ENCODE data around the gene SNX8.

The SNX8 gene

DNA sequence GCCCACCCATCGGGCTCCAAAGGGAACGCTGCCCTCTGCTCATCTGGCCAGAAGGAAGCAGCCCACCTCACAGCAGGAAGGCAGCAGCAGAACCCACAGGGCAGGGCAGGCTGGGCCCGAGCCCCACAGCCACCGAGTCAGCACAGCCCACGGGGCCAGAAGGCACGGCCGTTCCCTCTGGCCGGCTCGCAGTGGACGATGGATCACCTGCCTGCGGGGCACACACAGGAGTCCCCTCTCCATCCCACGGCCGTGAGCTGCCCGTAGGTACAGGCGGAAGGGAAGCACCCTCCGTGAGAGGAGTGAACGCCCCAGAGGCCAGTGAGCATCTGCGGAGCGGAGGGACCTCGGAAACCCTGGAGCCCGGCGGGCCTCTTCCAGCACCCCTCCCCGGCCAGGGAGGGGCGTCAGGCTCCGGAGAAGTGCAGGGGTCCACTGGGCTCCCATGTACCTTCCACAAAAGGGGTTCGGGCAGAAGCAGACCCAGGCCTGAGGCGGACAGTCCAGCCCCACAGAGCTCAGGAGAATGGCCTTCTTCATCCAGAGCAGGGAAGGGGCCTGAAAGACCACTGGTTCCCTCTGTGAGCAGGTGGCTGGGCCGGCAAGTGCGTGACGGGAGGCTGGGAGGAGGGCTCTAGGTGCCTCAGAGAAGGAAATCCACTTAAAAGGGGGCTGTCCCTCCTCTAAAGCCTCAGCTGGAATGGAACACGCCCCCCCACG is 60.6 kb downstream of the SNX8 start:
- no peak overlapping the region for H3K4me3 Mint-ChIP-seq
- no peaks in the 10 kb centered on the region for H3K27me3 Mint-ChIP-seq
- H3K27ac Mint-ChIP-seq = no peak overlapping the region
- H3K36me3 Mint-ChIP-seq (ENCODE audit: low read depth) = peaks cover 4% of the 10 kb centered on the region
- peaks cover 23% of the 10 kb centered on the region for H3K4me1 Mint-ChIP-seq (ENCODE audit: low read depth)
- H3K9me3 Mint-ChIP-seq = no peaks in the 10 kb centered on the region

DNA sequence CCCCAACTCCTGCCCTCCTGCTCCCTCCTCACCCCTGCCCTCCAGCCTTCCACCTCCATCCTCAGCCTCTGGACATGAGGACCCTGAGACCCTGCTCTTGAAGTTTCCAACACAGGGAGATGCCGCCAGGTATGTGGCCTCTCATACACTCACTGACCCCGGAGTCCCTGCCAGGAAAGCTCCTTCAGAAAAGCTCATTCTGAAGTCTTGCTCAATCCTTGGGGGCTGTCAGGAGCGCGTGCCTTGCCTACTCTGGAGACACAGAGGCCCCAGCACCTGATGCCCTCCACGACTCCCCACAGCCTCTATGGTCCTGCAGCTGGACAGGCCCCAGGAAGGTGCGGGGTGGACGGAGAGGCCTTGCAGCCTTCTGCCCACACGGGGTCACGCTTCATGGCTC is 61.2 kb downstream of the SNX8 start:
- Mint-ChIP-seq H3K4me1 (ENCODE audit: low read depth) (peaks cover 29% of the 10 kb centered on the region), H3K27ac (peak overlapping the region; percentile 52), H3K4me3 (no peak overlapping the region), H3K9me3 (no peaks in the 10 kb centered on the region), H3K27me3 (no peaks in the 10 kb centered on the region), H3K36me3 (ENCODE audit: low read depth) (peaks cover 6% of the 10 kb centered on the region)

DNA sequence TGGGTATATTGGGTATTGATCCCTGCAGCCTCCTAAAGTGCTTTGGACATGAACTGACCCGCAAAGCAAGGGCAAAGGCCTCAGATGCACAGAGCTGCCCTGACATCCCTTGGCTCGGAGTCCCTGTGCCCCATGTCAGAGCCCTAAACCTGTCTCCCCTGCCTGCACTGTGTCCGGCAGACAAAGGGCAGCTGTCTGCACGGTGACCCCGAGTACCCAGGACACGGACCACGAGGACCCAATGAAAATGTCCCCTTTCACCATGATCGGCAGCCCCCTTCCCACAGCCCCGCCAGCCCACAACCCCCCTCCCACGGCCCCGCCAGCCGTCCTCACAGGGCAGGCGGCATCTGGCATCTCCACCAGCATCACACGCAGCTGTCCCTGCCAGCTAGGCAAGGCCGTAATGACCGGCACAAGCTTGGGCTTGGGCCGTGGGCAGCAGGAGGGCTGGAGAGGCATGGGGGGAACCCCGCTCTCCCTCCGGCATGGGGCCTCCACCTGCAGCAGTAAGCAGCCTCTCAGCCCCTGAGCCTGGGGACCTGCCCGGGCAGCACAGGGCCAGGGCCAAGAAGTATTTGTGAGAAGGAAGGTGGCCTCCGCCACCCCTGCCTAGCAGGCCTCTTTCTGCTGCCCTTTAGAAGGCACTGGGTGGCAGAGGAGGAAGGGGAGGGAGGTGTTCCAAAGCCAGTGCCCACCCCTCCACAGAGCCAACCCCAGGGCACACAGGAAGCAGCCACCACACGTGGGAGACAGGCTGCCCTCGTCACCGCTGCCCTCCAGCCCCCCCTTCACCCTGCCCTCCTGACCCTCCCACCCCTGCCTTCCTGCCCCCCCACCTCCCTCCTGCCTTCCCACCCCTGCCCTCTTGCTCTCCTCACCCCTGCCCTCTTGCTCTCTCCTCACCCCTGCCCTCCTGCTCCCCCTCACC is 62.1 kb downstream of the SNX8 start:
- Mint-ChIP-seq H3K9me3 (no peaks in the 10 kb centered on the region), H3K4me1 (ENCODE audit: low read depth) (peaks cover 31% of the 10 kb centered on the region), H3K27me3 (no peaks in the 10 kb centered on the region), H3K27ac (no peak overlapping the region), H3K4me3 (no peak overlapping the region), H3K36me3 (ENCODE audit: low read depth) (peaks cover 9% of the 10 kb centered on the region)

DNA sequence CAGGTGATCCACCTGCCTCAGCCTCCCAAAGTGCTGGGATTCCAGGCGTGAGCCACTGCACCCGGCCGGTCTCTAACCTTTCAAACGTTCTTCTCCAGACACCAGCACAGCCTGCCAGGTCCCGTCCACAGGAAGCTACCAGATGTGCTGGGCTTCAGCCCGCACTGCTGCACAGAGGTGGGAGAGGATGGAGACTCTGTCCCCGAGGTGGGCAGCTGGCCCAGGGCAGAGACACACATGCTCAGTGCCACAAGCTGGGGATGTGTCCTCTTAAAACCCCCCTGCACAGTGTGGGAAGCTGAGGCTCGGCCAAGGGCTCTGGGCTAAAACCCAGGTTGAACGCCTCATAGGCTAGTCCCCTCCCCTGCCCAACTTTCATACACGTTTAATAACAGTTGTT is 62.9 kb downstream of the SNX8 start:
- H3K36me3 Mint-ChIP-seq (ENCODE audit: low read depth) = peaks cover 9% of the 10 kb centered on the region
- H3K27ac Mint-ChIP-seq = no peak overlapping the region
- no peaks in the 10 kb centered on the region for H3K27me3 Mint-ChIP-seq
- H3K4me3 Mint-ChIP-seq = no peak overlapping the region
- no peaks in the 10 kb centered on the region for H3K9me3 Mint-ChIP-seq
- H3K4me1 Mint-ChIP-seq (ENCODE audit: low read depth) = peaks cover 32% of the 10 kb centered on the region

DNA sequence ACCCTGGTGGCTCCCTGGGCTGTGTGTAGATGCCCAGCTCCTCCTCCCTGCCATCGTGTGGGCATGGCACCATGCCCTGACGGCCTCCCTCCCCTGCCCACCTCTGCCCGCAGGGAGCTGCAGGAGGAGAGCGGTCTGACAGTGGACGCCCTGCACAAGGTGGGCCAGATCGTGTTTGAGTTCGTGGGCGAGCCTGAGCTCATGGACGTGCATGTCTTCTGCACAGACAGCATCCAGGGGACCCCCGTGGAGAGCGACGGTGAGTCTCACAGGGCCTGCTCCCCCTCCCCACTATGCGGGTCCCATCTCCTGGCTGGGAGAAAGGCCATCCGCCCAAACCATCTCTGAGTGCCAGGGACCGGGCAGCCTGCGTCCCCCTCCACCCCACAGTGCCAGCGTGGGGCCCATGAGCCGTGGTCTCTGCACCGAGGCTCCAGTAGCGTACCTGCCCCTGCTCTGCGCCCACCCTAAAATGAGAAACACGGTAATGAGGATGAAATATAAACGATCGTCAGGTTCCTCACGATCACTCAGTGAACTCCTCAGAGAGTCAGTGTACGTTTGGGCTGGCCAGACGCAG is 64.4 kb downstream of the SNX8 start:
- Mint-ChIP-seq H3K27ac (no peak overlapping the region), H3K36me3 (ENCODE audit: low read depth) (peaks cover 18% of the 10 kb centered on the region), H3K4me1 (ENCODE audit: low read depth) (peaks cover 30% of the 10 kb centered on the region), H3K9me3 (no peaks in the 10 kb centered on the region), H3K27me3 (no peaks in the 10 kb centered on the region), H3K4me3 (no peak overlapping the region)

DNA sequence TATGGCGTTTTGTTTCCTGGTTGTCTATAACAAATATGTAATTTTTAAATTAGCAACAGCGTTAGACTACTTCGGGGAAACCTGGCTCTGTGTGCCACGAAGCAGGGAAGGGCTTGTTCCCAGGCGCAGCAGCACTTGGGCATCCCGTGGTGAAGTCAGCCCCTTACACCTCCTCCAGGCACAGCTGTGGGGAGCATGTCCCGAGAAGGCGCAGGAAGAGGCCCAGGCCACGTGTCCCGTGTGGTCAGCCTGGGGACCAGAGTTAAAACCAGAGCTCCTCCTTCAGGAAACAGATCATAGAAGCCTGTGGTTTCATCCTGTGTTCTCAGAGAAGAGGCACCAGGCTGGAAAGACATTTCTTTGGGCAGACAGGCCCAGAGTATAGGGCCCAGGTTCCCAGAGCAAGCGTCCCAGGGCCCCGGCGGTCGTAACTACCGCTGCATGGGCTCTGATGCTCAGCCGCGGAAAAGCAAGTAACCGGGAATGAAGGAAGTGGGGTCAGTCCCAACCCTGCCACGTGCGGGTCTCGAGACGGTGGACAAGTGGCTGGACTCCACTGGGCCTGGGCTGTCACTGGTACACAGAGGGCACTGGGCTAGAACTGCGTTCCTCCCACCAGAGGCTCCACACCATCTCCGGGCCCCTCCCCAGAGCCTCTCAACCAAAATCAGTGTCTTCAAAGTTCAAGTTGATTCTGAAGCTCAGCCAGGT is 65.1 kb downstream of the SNX8 start:
- H3K4me3 Mint-ChIP-seq = peak overlapping the region; percentile 35
- no peaks in the 10 kb centered on the region for H3K27me3 Mint-ChIP-seq
- peaks cover 30% of the 10 kb centered on the region for H3K4me1 Mint-ChIP-seq (ENCODE audit: low read depth)
- no peaks in the 10 kb centered on the region for H3K9me3 Mint-ChIP-seq
- H3K27ac Mint-ChIP-seq = peak overlapping the region; percentile 82
- peaks cover 21% of the 10 kb centered on the region for H3K36me3 Mint-ChIP-seq (ENCODE audit: low read depth)

DNA sequence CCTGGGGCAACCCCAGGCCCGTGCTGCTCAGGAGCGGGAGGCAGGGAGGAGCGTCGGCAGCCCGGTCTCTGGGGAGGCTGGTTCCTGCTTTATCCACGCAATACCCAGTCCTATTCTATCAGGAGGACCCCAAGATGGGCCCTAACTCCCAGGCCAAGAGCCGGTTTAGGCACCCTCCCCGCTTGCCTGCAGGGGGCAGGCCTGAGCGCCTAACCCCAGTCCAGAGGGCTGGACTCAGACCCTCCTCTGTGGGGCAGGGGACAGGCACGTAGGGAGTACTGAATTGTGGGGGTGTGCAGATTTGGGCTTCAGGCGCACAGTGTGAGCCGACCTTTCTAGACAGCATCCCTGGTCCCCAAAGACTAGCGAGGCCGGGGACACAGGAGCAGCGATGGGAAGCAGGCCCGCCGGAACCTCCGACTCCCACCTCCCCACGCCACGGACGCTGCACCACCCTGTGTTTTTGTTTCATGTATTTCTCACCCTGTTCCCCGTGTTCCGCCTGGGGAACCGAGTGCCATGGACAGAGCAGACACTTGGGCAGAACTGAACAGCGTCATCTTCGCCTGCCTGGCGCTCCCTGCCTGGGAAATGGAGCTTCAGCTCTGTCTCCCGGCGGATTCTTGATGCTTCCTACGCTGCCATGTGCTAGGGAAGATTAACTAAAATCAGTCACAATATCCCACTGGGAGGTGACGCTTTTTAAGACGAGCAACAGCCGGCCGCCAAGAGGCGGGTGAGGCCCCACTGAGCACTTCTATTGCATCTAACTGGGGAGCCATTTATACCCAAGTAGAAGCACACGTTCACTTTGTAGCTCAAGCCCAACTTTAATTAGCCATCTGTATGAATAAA is 66.9 kb downstream of the SNX8 start:
- Mint-ChIP-seq H3K4me3 (no peak overlapping the region), H3K9me3 (no peaks in the 10 kb centered on the region), H3K36me3 (ENCODE audit: low read depth) (peaks cover 21% of the 10 kb centered on the region), H3K4me1 (ENCODE audit: low read depth) (peaks cover 31% of the 10 kb centered on the region), H3K27ac (no peak overlapping the region), H3K27me3 (no peaks in the 10 kb centered on the region)

DNA sequence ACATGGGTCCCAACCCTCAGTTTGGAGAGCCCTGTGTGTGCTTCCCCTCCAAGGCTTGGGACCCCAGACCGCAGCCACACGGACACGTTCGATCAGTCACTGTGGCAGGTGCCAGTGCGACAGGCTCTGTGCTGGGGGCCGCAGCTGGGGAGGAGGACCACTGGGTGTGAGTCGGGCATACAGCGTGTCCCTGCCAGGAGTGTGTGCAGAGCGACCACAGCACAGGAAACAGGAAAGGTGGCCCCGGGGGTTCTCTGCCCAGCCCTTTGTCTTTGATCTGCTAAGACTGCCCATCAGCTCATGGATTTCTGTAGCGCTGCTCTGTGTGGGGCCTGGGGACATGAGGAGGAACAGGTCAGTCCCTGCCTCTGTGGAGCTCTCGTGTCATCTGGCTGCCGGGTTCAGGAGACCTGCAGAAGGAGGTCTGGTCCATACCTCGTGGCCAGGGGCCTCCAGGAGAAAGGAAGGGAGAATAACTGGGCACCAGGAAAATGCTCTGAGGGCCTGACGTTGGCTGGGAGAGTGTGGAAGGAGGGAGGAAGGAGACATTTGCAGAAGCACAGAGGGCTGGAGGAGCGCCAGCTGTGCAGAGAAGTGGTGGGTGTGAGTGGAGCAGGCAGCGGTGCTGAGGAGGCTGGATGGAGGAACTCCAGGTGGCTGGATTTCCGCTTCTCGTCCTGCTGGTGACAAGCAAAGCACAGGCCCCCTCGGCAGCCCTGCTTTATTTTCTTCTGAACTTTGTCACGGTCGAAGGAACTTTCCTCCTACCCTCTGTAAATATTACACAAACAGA is 68.2 kb downstream of the SNX8 start:
- no peak overlapping the region for H3K4me3 Mint-ChIP-seq
- peaks cover 21% of the 10 kb centered on the region for H3K36me3 Mint-ChIP-seq (ENCODE audit: low read depth)
- H3K9me3 Mint-ChIP-seq = no peaks in the 10 kb centered on the region
- peak overlapping the region; percentile 43 for H3K27ac Mint-ChIP-seq
- peaks cover 32% of the 10 kb centered on the region for H3K4me1 Mint-ChIP-seq (ENCODE audit: low read depth)
- H3K27me3 Mint-ChIP-seq = no peaks in the 10 kb centered on the region

DNA sequence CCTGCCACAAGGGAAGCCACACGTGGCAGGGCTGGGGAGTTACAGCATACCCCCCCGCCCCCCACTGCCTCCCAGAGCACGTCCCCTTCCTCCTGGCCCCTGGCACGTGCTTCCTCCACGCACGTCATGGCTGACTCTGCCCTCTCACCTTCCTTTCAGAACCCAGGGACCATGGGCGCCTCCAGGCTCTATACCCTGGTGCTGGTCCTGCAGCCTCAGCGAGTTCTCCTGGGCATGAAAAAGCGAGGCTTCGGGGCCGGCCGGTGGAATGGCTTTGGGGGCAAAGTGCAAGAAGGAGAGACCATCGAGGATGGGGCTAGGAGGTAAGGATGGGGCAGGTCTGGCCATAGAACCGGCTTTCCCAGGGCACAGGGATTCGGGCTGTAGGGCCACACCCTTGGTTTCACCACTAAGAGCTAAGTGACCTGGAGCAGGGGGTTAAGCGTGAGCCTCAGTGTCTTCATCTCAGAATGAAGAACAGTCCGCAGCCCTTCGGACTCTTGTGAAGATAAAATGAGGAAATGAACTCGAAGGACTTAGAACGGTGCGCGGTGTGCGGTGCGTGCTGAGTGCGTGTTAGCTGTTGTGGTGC is 69.7 kb downstream of the SNX8 start:
- Mint-ChIP-seq H3K4me1 (ENCODE audit: low read depth) (peaks cover 40% of the 10 kb centered on the region), H3K9me3 (no peaks in the 10 kb centered on the region), H3K27ac (no peak overlapping the region), H3K27me3 (no peaks in the 10 kb centered on the region), H3K4me3 (peak overlapping the region; percentile 5), H3K36me3 (ENCODE audit: low read depth) (peaks cover 24% of the 10 kb centered on the region)

DNA sequence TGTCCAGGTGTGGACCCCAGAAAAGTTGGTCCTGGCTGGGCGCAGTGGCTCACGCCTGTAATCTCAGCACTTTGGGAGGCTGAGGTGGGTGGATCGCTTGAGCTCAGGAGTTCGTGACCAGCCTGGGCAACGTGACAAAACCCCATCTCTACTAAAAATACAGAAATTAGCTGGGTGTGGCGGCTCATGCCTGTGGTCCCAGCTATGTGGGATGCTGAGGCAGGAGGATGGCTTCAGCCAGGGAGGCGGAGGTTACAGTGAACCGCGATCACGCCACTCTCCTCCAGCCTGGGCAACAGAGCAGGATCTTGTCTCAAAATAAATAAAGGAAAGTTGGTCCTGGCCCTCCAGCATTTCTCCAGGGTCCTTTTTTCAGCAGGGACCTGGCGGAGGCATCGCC is 70.8 kb downstream of the SNX8 start:
- H3K27me3 Mint-ChIP-seq = no peaks in the 10 kb centered on the region
- no peaks in the 10 kb centered on the region for H3K9me3 Mint-ChIP-seq
- peak overlapping the region; percentile 93 for H3K4me3 Mint-ChIP-seq
- no peak overlapping the region for H3K27ac Mint-ChIP-seq
- H3K36me3 Mint-ChIP-seq (ENCODE audit: low read depth) = peaks cover 29% of the 10 kb centered on the region
- peaks cover 31% of the 10 kb centered on the region for H3K4me1 Mint-ChIP-seq (ENCODE audit: low read depth)

DNA sequence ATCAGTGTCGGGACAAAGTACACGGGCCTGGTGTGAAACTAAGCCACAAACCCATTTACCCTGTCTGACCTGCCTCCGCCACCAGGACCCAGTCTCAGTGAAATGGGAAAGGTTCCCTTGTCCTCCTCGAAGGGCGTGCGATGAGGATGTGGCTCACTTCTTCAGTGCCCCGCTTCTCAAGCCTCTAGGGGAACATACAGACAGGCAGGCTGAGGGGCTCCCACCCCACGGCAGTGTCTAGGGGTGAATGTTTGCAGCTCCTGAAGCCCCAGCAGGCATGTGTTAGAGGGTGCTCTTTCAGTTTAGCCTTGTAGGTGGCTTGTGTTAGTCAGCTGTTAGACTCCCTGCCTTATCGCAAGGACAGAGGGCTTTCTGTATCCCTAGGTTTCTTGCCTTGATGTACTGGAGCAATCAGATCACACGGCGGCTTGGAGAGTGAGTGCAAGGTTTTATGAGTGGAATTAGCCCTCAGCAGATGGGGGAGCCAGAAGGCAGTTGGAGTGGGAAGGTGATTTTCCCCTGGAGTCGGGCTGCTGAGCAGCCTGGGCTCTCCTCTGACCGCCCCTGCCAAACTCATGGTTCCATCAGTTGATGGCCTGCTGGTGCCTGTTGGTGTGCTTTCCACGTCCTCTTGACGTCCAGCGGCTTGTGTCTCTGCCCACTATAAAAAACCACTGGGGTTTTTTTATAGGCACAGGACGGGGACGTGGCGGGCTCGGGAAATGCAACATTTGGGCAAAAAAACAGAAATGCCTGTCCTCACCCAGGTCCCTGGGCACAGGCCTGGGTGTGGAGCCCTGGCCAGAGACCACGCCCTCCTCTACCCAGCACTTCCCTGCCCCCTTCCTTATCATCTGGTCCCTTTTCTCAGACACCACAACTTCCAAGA is 71.5 kb downstream of the SNX8 start:
- H3K4me3 Mint-ChIP-seq = peak overlapping the region; percentile 93
- no peaks in the 10 kb centered on the region for H3K27me3 Mint-ChIP-seq
- no peaks in the 10 kb centered on the region for H3K9me3 Mint-ChIP-seq
- peak overlapping the region; percentile 93 for H3K27ac Mint-ChIP-seq
- H3K4me1 Mint-ChIP-seq (ENCODE audit: low read depth) = peaks cover 25% of the 10 kb centered on the region
- peaks cover 31% of the 10 kb centered on the region for H3K36me3 Mint-ChIP-seq (ENCODE audit: low read depth)
